ENCODE results near the gene HPD. TPM values are rescaled to one million over a fixed set of nuclear protein-coding genes. Genes with fewer than 3 reads are reported as not detected.

The HPD gene
- polyA plus RNA-seq, 1 of the 3 experiments (the other 2 are of a cell fraction), result 1.9 TPM

GRCh38 chr12:121812320-121812871 is 46.3 kb downstream of the HPD start:
- peak overlapping the region; percentile 97 for H3K4me2 ChIP-seq
- no peaks in the 10 kb centered on the region for H3K27me3 ChIP-seq (ENCODE audit: insufficient read depth)
- peaks cover 17 to 18% of the 10 kb centered on the region in 2 experiments; a peak in 2 of 4 replicates for H3K4me1 ChIP-seq (ENCODE audit: control insufficient read depth in 1 of 2, insufficient read depth in 2 of 2, low read depth in 1 of 2, low read length in 1 of 2)
- no peaks in the 10 kb centered on the region for H3K9me3 ChIP-seq
- ChIA-PET CTCF (interaction anchor here (0.6 to 18.3 kb wide), 35 partner anchors 8 to 329 kb away, joined by 3 to 675 read pairs (median 6); partner anchors contain the start of genes PSMD9, RHOF, SETD1B and TMEM120B), POLR2A (interaction anchor here (1.8 to 3.7 kb wide), 4 partner anchors 10 to 76 kb away, joined by 7 to 79 read pairs (median 20); partner anchors contain the start of genes PSMD9 and RHOF)
- H3K9ac ChIP-seq, result peak overlapping the region; percentile 59; the same call in 1 of the 2 replicates
- H3K4me3 ChIP-seq (ENCODE audit: low read depth in 2 of 2, low read length in 1 of 2), result peak overlapping the region; percentile 62 to 93
- H4K20me1 ChIP-seq (ENCODE audit: insufficient read depth), result peaks cover 41% of the 10 kb centered on the region
- peaks cover 18% of the 10 kb centered on the region for H3F3A ChIP-seq (replicated peaks; ENCODE audit: insufficient read depth)
- WGBS (ENCODE audit: low lambda C conversion rate), result 27% methylated on average over 23 of the region's 26 CpGs
- H2AFZ ChIP-seq (ENCODE audit: low read depth), result 0 out of 2 replicates have a peak overlapping the region, but pooled peaks have one; percentile 47
- H3K9me2 ChIP-seq, result no peaks in the 10 kb centered on the region
- DNase-seq, result peak; percentile 95
- H3K36me3 ChIP-seq (replicated peaks in 1 of 2; ENCODE audit: control insufficient read depth in 1 of 2, insufficient read depth in 2 of 2, low read length in 1 of 2), result peaks cover 43 to 57% of the 10 kb centered on the region in 2 experiments
- peak overlapping the region; percentile 56 to 74; a peak in 3 of 4 replicates for H3K27ac ChIP-seq (ENCODE audit: low read depth in 2 of 2, low read length in 1 of 2)
- TF ChIP-seq GABPA (IDR thresholded peaks at IDR 0.05; ENCODE audit: low read depth) (no peak), RXRA (IDR thresholded peaks at IDR 0.05; ENCODE audit: borderline replicate concordance, low read depth) (no peak), RFX5 (IDR thresholded peaks at IDR 0.05; ENCODE audit: low read length) (no peak), JUND (IDR thresholded peaks at IDR 0.05) (no peak), TAF1 (IDR thresholded peaks at IDR 0.05; ENCODE audit: borderline replicate concordance, low read depth, low read length) (no peak), MXI1 (IDR thresholded peaks at IDR 0.05; ENCODE audit: low read depth, low read length) (no peak), MAX (IDR thresholded peaks at IDR 0.05; ENCODE audit: low read depth) (0 out of 2 replicates have a peak, but pooled peaks have one; percentile 11), FOXJ3 (CRISPR knock-in tag; IDR thresholded peaks at IDR 0.05) (no peak), SIN3A (IDR thresholded peaks at IDR 0.05; ENCODE audit: borderline replicate concordance, low read depth, low read length) (no peak), FOXM1 (IDR thresholded peaks at IDR 0.05; ENCODE audit: low read depth) (no peak), TEAD4 (IDR thresholded peaks at IDR 0.05; ENCODE audit: borderline replicate concordance, insufficient read depth) (no peak), USF1 (IDR thresholded peaks at IDR 0.05; ENCODE audit: borderline replicate concordance, low read depth) (no peak), POLR2AphosphoS5 (IDR thresholded peaks at IDR 0.05; ENCODE audit: low read depth, low read length) (no peak), CTCF (IDR thresholded peaks at IDR 0.05) (no peak; the same call in 1 of the 2 replicates), RAD21 (IDR thresholded peaks at IDR 0.05; ENCODE audit: low read length) (no peak), RCOR1 (IDR thresholded peaks at IDR 0.05; ENCODE audit: low read length) (0 out of 2 replicates have a peak, but pooled peaks have one; percentile 24)
- H3K79me2 ChIP-seq (ENCODE audit: insufficient read depth), result peaks cover 80% of the 10 kb centered on the region
